ENCODE results near the gene PHRF1.

Gene PHRF1

GRCh38 chr11:563066-563811 is 13.0 kb upstream of the PHRF1 start:
- no peak overlapping the region for H3K9ac ChIP-seq (ENCODE audit: low read depth, low read length)
- H3K9me3 ChIP-seq (ENCODE audit: insufficient read depth, low read depth, low read length), result no peaks in the 10 kb centered on the region
- H3K4me3 ChIP-seq (ENCODE audit: low read length), result no peak overlapping the region
- H3K4me1 ChIP-seq (ENCODE audit: insufficient read depth, low read length), result peaks cover 4% of the 10 kb centered on the region; the same call in 1 of the 2 replicates
- H3K27me3 ChIP-seq (ENCODE audit: insufficient read depth, low read length), result peaks cover 30% of the 10 kb centered on the region
- no peak overlapping the region for H3K27ac ChIP-seq (ENCODE audit: low read length)
- peaks cover 7% of the 10 kb centered on the region; the same call in 1 of the 2 replicates for H3K36me3 ChIP-seq (ENCODE audit: insufficient read depth, low read depth, low read length)

- peaks cover 4% of the 10 kb centered on the region; the same call in 1 of the 2 replicates for H3K4me1 ChIP-seq (ENCODE audit: insufficient read depth, low read length)
- no peak overlapping the region for H3K27ac ChIP-seq (ENCODE audit: low read length)
- H3K27me3 ChIP-seq (ENCODE audit: insufficient read depth, low read length), result peaks cover 24% of the 10 kb centered on the region
- H3K9me3 ChIP-seq (ENCODE audit: insufficient read depth, low read depth, low read length), result no peaks in the 10 kb centered on the region
- H3K4me3 ChIP-seq (ENCODE audit: low read length), result no peak overlapping the region
- peaks cover 7% of the 10 kb centered on the region; the same call in 1 of the 2 replicates for H3K36me3 ChIP-seq (ENCODE audit: insufficient read depth, low read depth, low read length)
- no peak overlapping the region for H3K9ac ChIP-seq (ENCODE audit: low read depth, low read length)
Observed at GRCh38 chr11:563812-564578, 12.3 kb upstream of the PHRF1 start.

DNA sequence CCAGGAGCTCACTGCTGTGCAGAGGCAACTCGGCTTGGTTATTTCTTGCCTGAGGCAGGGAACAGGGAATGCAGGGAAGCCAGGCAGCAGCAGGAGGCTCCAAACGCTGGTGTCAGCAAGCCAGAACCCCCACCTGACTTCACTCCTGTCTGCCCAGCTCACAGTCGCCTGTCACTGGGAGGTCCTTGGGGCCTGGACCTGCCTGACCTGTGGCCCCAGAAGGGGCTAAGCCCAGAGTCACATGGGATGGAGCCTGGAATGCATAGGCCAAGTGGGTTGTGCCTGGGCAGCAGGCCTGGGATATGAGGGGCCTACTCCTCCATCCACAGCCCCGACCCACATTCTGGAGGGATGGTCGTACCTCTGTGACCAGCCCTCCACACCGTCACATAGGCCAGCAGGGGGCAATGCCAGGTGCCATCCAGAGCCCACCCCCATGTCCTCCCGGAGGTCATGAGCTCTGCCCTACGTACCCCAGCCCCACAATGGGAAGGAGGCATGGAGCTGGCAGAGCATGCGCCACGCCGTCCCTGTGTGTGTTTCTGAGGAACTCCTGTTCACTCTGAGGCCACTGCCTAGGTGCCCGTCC is 10.3 kb upstream of the PHRF1 start:
- Histone ChIP-seq H3K27me3 (ENCODE audit: insufficient read depth, low read length) (peaks cover 28% of the 10 kb centered on the region), H3K36me3 (ENCODE audit: insufficient read depth, low read depth, low read length) (peaks cover 7% of the 10 kb centered on the region; the same call in 1 of the 2 replicates), H3K4me3 (ENCODE audit: low read length) (no peak overlapping the region), H3K4me1 (ENCODE audit: insufficient read depth, low read length) (no peaks in the 10 kb centered on the region), H3K9ac (ENCODE audit: low read depth, low read length) (no peak overlapping the region), H3K27ac (ENCODE audit: low read length) (no peak overlapping the region), H3K9me3 (ENCODE audit: insufficient read depth, low read depth, low read length) (no peaks in the 10 kb centered on the region)

DNA sequence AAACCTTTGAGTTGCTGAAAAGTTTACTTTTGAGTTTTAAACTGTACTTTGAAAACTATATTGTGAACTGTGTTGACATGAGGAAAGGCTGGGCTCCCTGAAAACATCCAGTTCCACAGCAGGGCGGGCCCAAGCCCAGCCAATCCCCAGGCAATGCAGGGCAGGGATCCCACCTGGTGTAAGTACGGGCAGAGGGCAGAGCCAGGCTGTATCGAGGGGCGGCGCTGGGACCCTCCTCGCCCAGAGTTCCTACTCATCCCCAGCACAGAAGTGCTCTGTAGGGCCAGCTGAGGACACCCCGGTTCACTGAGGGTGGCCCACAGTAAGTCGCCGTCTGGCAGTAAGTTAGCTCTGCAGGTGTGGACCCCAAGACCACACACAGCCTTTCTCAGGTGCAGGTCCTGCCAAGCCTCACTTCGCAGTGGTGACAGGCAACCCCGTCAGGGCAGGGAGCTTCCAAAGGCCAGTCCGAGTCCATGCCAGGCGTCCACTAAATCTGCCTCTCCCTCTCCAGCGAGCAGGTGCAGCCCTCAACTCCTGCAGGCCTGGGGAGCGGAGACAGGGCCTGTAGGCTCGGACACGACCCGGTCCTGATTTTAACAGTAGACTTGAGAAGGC is 9.2 kb upstream of the PHRF1 start:
- Histone ChIP-seq H3K9me3 (ENCODE audit: insufficient read depth, low read depth, low read length) (no peaks in the 10 kb centered on the region), H3K4me1 (ENCODE audit: insufficient read depth, low read length) (no peaks in the 10 kb centered on the region; the same call in 1 of the 2 replicates), H3K27me3 (ENCODE audit: insufficient read depth, low read length) (peaks cover 23% of the 10 kb centered on the region), H3K4me3 (ENCODE audit: low read length) (no peak overlapping the region), H3K36me3 (ENCODE audit: insufficient read depth, low read depth, low read length) (peaks cover 7% of the 10 kb centered on the region; the same call in 1 of the 2 replicates), H3K27ac (ENCODE audit: low read length) (no peak overlapping the region), H3K9ac (ENCODE audit: low read depth, low read length) (no peak overlapping the region)

DNA sequence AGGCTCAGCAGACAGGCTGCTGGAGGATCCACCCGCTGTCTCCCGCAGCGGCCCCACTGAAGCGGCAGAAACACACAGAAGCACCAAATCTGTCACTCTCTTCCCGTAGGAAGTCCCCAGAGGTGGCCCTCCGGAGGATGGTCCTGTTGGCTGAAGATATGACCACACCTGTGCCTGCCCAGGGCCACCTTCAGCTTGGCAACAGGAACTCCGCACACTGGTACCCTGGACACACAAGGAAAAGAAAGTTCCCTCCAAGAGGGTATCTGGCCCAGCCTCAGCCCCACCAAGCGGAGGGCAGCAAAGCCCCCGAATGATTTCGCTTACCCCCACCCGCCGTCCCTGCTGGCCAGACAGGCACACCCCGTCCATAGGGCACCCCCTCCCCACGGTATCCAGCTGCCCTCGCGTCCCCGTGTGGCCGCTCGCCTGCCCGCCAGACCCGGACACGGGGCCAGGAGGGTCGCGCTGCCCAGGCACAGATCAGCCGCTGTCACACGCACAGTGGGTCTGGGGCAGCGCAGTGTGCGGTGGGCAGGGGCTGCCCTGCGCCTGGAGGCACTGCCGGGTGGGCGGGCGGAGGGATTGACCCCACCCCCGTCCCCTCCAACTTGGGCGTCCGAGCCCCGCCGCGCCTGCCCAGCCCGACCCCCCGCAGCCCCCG is 8.5 kb upstream of the PHRF1 start:
- no peak overlapping the region for H3K27ac ChIP-seq (ENCODE audit: low read length)
- H3K4me1 ChIP-seq (ENCODE audit: insufficient read depth, low read length), result no peaks in the 10 kb centered on the region; the same call in 1 of the 2 replicates
- peaks cover 7% of the 10 kb centered on the region; the same call in 1 of the 2 replicates for H3K36me3 ChIP-seq (ENCODE audit: insufficient read depth, low read depth, low read length)
- no peaks in the 10 kb centered on the region for H3K9me3 ChIP-seq (ENCODE audit: insufficient read depth, low read depth, low read length)
- no peak overlapping the region for H3K9ac ChIP-seq (ENCODE audit: low read depth, low read length)
- peak overlapping the region; percentile 58 for H3K4me3 ChIP-seq (ENCODE audit: low read length)
- H3K27me3 ChIP-seq (ENCODE audit: insufficient read depth, low read length), result peaks cover 23% of the 10 kb centered on the region

DNA sequence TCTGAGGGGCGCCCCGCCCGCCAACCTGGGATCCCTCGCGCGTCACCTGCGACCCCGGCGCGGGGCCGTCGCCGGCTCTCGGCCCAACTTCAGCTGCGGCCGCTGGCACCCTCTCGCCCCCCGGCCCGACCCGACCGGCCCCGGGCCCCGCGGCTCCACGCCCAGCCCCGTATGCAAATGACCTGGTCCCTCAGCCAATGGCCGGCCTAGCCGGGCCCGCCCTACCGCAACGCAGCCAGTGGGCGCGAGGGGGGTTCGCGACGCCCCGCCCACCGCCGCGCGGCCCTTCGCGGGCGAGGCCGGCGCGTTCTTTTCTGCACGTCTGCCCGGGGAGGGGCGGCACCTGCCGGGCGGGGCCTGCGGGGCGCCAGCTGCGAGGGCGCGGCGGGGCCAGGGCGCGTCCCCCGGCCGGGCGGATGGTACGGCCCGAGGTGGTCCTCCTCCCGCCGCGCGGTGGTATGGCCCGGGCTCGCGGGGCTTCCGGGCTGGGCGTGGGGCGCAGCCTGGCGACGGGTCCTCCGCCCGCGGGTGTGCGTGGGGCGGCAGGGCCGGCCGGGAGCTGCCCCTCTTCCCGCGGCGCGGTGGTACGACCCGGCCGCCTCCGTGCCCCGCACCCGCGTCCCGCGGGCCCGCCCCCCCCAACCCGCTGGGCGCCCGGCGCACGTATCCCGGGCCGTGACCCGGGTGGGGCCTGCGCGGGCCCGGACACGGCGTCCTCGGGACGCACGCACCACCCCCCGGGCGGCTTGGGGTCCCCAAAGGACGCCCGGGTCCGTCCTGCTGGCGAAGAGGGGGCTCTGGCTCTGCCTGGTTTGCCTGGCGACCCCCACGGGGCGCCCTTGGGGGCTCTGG is 7.7 kb upstream of the PHRF1 start:
- H3K9me3 ChIP-seq (ENCODE audit: insufficient read depth, low read depth, low read length), result no peaks in the 10 kb centered on the region
- no peak overlapping the region for H3K9ac ChIP-seq (ENCODE audit: low read depth, low read length)
- H3K27ac ChIP-seq (ENCODE audit: low read length), result no peak overlapping the region
- H3K4me3 ChIP-seq (ENCODE audit: low read length), result peak overlapping the region; percentile 58
- H3K4me1 ChIP-seq (ENCODE audit: insufficient read depth, low read length), result no peaks in the 10 kb centered on the region; the same call in 1 of the 2 replicates
- peaks cover 29% of the 10 kb centered on the region for H3K27me3 ChIP-seq (ENCODE audit: insufficient read depth, low read length)
- H3K36me3 ChIP-seq (ENCODE audit: insufficient read depth, low read depth, low read length), result peaks cover 7% of the 10 kb centered on the region; the same call in 1 of the 2 replicates

GRCh38 chr11:569158-569885 is 6.9 kb upstream of the PHRF1 start:
- peak overlapping the region; percentile 50 for H3K4me3 ChIP-seq (ENCODE audit: low read length)
- H3K27me3 ChIP-seq (ENCODE audit: insufficient read depth, low read length), result peaks cover 36% of the 10 kb centered on the region
- H3K9me3 ChIP-seq (ENCODE audit: insufficient read depth, low read depth, low read length), result no peaks in the 10 kb centered on the region
- no peak overlapping the region for H3K27ac ChIP-seq (ENCODE audit: low read length)
- H3K9ac ChIP-seq (ENCODE audit: low read depth, low read length), result no peak overlapping the region
- no peaks in the 10 kb centered on the region; the same call in 1 of the 2 replicates for H3K4me1 ChIP-seq (ENCODE audit: insufficient read depth, low read length)
- no peaks in the 10 kb centered on the region for H3K36me3 ChIP-seq (ENCODE audit: insufficient read depth, low read depth, low read length)

DNA sequence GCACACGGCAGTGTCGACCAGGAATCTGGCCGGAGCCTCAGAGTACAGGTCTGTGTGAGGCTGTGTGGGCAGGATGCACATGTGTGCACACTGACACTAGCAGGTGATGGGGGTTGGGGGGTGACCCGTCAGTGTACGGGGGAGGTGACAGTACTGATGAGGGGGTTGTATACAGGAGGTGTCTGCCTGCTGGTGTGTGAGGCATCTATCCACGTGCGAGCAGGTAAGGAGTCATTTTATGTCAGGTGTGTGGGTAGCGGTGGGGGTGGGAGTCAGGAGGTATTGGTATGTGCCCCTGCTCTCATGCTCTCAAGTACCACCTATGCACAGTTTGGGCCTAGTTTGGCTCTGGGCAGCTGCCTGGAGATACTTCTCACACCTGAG is 4.5 kb upstream of the PHRF1 start:
- H3K9me3 ChIP-seq (ENCODE audit: insufficient read depth, low read depth, low read length), result no peaks in the 10 kb centered on the region
- H3K9ac ChIP-seq (ENCODE audit: low read depth, low read length), result no peak overlapping the region
- no peaks in the 10 kb centered on the region; the same call in 1 of the 2 replicates for H3K4me1 ChIP-seq (ENCODE audit: insufficient read depth, low read length)
- H3K27me3 ChIP-seq (ENCODE audit: insufficient read depth, low read length), result peaks cover 49% of the 10 kb centered on the region
- H3K4me3 ChIP-seq (ENCODE audit: low read length), result no peak overlapping the region
- H3K36me3 ChIP-seq (ENCODE audit: insufficient read depth, low read depth, low read length), result no peaks in the 10 kb centered on the region
- H3K27ac ChIP-seq (ENCODE audit: low read length), result no peak overlapping the region

- Histone ChIP-seq H3K9ac (ENCODE audit: low read depth, low read length) (no peak overlapping the region), H3K27me3 (ENCODE audit: insufficient read depth, low read length) (peaks cover 37% of the 10 kb centered on the region), H3K4me1 (ENCODE audit: insufficient read depth, low read length) (peaks cover 5% of the 10 kb centered on the region), H3K27ac (ENCODE audit: low read length) (no peak overlapping the region), H3K9me3 (ENCODE audit: insufficient read depth, low read depth, low read length) (no peaks in the 10 kb centered on the region), H3K36me3 (ENCODE audit: insufficient read depth, low read depth, low read length) (0 out of 2 replicates have a peak, but pooled peaks cover under 1% of the 10 kb centered on the region), H3K4me3 (ENCODE audit: low read length) (no peak overlapping the region)
Observed at GRCh38 chr11:573146-573759, 3.0 kb upstream of the PHRF1 start.

All from iPS-20b (cell line).